GM19025 (cell line): ENCODE data around the gene PTPRC.

Source experiments
- ATAC-seq: cut with Tn5 transposase; IDR thresholded peaks from one replicate; pipeline ENCODE4 v1.9.1; 2021; ENCODE audit warnings: mild to moderate bottlenecking, low read depth, moderate library complexity; ENCODE audit not compliant: unreplicated experiment

Gene PTPRC

GRCh38 chr1:198794498-198794897 lies 155.7 kb downstream of the PTPRC start:
- ATAC-seq: no peak

- ATAC-seq: no peak
These were observed 158.8 kb downstream of the PTPRC start for GRCh38 chr1:198797656-198798055.

GRCh38 chr1:198798923-198799386 lies 160.1 kb downstream of the PTPRC start:
- ATAC-seq: peak; percentile 68

DNA sequence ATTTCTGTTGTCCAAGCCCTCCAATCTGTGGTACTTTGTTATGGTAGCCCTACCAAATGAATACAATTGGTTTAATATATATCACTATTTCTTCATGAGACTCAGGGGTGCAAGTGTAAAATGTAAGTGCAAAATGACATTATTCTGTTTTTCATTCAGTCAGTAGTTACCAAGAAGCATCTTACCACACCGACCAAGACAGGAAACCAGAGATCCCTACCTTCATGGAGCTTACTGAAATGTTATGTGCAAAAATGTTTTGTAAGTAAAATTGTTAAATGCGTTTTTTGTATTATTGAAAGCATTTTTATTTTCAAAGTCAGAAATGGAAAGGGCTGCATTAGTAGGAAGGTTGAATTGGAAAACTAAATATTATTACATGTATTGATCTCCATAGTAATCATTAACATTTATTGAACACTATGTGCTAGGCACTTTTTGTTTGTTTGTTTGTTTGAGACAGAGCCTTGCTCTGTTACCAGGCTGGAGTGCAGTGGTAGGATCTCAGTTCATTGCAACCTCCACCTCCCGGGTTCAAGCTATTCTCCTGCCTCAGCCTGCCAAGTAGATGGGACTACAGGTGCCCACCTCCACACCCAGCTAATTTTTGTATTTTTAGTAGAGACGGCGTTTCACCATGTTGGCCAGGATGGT lies 166.8 kb downstream of the PTPRC start:
- no peak for ATAC-seq

- no peak for ATAC-seq
These were observed 168.0 kb downstream of the PTPRC start for GRCh38 chr1:198806861-198807260.
